Effector CD8-positive, alpha-beta T cell (primary cell): ENCODE measurements around the gene BSND.

Experiments
- DNase-seq: peaks from one replicate; lab custom pipeline; 2025; lab: John Stamatoyannopoulos, UW

The BSND gene

DNA sequence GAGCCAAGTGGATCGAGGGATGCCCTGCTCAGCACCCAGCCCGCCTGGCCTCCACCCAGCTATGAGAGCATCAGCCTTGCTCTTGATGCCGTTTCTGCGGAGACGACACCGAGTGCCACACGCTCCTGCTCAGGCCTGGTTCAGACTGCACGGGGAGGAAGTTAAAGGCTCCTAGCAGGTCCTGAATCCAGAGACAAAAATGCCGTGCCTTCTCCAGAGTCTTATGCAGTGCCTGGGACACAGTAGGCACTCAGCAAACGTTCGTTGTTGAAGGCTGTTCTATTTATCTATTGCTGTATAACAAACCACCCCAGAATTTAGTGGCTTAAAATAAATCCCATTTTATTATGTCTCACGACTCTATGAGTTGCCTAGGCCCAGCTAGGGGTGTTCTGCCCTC is 6.8 kb upstream of the BSND start:
- no peak for DNase-seq

DNA sequence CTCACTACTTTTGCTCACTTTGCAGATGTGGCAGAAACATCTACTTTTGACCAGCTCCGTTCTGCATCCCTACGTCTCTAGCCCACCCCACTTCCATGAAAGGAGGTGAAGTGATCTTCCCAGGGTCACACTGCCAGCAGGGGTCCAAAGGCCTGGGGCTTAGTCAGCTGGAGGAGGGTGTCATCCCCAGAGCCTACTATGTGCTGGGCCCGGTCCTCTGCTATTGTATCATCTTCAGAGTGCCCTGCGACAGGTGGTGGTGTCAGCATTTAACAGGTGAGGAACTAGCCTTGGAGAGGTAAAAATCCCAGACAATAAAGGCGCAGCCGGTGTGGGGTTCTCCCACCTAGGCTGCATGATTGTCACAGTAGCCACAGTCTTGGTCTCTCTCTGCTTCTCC is 5.6 kb upstream of the BSND start:
- DNase-seq, result no peak

DNA sequence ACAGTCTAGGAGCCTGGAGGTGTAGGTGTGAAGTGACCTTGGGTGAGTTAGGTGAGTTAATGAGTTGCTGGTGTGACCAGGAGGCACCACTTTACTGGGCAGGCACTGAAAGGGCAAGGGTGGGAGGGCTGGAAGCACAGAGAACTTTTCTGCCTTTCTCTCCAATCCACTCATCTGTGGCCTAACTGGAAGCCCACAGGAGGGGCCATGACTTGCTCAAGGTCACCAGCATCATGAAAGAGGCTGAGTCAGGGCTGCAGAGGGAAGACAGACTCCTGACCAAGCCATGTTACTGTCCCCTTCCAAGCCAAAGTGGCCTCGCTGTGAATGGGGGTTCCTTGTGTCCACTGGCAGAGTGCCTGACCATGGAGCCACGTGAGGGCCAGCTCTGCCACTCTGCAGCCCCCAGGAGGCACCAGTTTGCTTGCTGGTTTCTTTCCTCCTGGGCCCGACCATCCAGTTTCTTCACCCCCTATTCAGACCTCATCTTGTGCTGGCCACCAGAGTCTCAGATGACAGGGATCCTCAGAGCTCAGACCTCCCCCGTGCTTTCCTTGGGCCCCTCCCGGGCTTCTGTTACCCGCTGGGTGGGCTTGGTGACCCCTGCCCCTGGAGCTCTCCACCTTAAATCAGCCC is 4.3 kb upstream of the BSND start:
- no peak for DNase-seq

DNA sequence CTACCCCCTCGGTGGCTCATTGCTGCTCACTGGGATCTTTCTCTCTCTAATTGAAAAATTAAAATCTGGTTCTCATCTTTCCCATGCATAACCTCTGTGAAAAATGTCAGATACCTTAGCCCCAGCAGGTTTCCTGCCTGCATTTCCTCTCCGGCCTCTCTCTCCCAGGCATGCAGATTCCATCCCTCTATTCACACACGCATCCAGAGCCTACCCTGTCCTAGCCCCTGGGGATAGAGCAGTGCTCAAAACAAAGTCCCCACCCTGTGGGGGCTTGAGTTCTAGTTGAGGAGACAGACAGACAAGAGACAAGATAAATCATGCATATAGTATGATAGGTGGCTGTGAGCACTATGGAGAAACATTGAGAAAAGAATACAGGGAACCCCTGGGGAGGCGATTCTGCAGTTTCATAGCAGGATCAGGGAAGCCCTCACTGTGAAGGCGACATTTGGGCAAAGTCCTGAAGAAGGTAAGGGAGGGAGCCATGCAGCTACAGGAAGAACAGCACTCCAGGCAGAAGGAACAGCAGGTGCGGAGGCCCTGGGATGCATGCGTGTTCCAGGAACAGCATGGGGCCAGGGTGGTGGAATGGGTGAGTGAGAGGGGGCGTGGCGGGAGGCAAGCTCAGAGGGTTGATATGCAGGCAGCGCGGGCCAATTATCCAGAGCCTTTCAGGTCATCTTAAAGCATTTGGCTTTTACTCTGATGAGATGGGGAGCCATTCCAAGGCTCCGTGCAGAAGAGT is 3.5 kb upstream of the BSND start:
- DNase-seq, result no peak

DNA sequence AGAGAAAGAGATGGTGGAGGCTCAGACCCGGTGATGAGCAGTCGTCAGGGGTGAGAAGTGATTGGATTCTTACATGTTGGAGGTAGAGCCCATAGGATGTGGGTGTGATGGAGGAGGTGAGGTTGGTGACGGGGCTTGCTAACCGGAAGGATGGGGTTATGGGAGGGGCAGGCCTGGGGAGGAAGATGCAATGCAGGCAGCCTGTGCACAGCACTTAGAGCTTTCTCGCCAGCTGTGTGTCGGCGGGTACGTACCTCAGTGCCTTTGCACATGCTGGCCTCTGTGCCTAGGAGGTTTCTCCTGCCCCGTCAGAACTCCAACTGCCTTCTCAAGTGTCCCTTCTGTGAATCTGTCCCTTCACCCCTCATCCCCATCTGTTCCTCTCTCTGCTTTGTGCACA is 2.9 kb upstream of the BSND start:
- DNase-seq, result no peak

DNA sequence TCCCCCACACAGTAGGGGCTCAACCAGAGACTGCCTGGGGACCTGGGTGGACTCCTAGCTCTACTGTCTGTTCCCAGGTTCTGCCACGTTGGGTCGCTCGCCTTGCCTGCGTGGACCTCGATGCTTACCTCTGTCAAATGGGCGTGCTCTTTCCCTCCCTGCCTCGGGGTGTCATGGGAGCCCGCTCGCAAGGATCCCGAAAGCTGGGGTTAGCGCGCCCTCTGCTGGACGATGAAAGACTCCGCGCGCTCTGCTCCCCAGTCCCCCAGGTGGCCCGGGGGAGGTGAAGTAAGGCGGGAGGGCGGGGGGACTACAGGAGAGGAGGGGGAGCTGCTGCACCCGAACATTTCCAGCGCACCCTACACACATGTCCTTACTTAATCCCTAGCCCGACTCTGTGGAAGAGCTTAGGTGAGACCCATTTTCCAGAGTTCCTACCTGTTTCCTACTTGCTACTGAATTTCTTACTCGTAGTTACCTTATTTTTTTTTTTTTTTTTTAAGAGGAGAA is 2.3 kb upstream of the BSND start:
- peak; percentile 56 for DNase-seq

DNA sequence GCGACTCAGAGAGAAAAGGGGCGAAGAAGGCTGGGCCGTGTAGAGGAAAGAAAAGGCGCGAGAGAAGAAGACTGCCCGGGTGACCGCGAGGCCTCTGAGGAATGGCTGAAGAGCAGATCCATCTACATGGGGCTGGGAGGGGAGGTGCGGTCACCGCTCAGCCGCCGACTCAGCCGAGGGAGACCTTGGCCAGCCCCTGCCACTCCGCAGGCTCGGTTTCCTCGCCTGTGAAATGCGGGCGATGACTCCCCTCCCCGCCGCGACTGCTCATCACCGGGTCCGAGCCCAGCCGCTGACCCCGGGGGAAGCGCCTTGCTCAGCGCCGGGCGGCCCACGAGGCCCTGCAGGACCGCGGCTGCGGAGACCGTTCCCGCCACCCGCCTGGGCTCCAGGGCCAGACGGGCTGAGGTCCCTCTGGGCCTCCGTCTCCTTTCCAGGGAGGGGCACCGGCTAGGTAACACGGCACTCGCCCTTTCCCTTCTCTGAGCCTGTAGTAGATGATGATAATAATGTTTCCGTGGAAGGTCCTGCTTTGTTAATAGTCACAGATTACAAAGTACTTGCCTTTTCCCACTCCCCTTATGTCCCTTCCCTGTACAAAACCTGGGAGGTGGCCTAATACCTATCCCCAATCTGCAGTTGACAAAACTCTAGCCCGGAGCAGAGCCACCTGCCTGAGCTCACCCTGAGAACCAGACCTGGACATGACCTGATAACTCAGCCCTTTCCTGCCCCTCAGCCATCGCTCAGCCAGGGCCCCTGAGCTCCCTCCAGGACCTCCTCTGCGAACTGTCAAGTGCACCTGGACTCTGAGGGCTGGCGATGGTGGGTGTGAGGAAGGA is 1.6 kb upstream of the BSND start:
- no peak for DNase-seq

DNA sequence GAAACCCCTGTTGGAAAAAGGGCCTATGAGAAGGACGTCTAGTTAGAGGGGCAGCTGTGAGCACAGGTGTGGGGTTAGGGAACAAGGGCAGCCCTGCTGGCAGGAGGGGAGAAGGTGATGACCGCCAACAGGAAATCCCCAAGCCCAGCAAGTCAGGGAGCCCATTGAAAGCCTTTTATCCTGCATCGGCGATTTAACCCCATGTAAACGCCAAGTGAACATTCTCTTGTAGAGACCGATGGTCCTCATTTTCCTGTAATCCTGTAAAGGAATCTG is 1.1 kb upstream of the BSND start:
- DNase-seq, result no peak

DNA sequence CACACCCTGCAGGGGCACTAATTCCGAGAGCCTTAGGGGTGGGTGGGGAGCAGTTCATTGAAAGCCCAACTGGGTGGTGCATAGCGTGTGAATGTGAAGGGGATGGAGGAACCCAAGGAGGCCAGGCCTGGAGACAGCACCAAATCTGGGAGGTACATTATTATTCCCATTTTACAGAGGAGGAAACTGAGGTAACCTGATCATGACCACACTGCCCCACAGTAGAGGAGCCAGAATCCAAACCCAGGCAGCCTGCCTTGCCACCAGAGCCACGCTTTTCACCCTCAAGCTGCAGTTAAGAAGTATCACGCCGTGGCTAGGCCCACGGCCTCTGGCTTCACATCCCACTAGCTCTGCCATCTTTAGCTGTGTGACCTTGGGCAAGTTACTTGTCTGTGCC is 633 bp upstream of the BSND start:
- DNase-seq, result no peak

DNA sequence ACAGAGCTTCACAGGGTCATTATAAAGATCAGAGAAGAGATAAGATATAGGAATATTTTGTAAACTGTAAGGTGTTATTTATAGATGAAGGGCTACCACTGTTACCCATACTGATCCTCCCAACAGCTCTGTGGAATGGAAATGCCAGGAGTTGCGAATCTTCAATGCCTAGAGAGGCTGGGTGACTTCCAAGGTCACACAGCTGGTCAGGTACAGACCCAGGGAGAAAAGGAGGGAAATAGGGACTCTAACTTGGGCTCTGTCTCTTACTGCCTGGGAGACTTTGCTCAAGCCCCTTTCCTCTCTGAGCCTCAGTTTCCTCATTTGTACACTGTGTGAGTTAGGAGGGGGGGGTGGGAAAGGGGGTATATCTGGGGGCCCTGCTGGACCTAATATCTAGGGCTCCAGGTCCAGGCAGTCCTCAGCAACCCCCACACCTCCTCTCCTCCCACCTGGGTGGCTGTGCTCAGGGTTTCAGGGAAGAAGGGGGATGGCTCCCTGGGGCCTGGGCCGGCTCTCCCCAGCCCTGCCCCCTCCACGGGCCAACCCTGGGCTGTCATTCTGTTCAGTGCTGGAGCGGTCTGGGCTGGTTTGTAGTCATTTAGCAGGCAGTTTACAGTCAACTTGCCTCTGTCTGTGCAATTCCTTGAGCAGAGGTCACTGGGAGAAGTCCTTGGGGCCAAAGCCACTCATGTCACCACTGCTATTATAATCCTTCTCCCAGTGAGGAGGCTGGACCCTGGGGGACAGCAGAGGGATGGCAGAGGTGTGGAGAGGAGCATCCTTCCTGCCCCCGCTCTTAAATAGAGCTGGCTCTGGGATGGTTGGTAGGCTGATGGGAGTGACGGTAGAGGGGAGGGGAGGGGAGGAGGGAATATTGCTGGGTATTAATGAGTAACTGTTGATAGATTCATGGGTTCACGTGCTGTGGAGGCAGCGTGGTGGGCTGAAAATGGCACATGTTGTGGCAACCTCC is 1.7 kb downstream of the BSND start:
- no peak for DNase-seq

DNA sequence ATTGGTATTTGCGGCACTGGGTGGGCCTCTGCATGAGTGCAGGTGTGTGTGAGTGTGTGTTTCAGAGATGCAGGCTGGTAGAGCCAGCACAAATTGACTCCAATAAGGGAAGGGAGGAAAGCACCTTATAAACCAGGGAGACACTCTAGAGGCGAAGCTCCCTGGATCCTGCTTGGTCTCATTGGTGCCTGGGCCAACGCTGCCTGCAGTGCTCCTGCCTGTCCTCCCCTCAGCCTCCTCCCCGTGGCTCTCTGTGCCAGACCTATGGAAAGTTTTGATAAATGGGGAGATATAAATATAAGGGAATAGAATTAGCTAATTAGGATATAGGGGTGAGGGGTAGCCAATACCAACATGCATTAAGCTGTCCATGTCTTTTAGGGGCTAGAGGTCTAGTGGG is 2.6 kb downstream of the BSND start:
- no peak for DNase-seq

DNA sequence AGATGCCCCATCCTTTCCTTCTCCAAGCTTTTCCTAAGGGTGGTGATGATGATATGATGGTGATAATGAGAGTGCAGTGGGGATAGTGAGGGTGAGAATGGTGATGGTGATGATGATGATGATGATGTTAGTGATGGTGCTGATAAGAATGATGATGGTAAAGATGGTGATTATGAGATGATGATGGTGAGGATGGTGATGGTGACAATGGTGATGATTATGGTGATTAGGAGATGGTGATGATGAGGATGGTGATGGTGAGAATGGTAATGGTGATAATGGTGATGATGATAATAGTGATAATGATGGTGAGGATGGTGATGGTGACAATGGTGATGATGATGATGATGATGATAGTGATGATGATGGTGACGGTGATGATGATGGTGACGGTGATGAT is 4.0 kb downstream of the BSND start:
- no peak for DNase-seq

DNA sequence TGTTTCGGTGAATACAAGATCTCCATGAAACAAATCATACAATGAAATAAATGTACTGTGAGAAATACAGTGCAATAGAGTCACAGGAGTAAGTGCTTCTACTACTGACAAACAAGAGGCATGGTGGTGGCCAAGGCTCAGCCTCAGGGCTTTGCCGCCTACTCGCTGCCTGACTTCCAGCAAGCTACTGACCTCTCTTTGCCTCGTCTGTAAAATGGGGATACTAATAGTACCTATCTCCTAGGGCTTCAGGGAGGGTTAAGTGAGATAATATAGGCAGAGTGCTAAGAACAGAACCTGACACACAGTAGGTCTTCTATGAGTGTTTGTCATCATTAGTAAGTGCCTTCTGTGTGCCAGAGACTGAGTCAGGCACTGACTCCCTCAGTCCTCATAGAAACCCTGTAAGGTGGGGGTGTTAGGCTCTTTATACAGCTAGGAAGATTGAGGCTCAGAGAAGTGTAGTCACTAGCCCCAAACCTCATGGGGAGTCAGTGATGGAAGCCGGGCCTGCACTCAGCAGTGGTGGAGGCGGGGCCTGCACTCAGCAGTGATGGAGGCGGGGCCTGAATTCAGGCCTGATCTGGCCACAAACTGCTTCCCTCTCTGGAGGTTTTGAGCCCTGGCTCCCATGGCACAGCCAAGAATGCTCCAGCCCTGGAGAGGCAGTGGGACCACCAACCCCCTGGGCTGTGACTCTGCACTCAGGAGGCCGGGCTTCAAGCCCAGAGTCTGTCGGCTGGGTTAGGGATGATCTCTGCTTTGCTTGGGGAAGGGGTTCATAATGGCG is 6.8 kb downstream of the BSND start:
- DNase-seq, result no peak

DNA sequence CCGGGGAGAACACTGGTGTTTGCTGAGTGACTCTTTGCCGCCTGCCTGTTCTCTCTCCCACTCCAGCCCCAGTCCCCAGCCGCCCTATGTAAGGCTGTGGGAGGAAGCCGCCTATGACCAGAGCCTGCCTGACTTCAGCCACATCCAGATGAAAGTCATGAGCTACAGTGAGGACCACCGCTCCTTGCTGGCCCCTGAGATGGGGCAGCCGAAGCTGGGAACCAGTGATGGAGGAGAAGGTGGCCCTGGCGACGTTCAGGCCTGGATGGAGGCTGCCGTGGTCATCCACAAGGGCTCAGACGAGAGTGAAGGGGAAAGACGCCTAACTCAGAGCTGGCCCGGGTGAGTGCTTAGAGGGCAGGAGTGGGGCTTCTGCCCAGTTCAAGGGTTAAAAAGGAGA is 8.2 kb downstream of the BSND start:
- no peak for DNase-seq

DNA sequence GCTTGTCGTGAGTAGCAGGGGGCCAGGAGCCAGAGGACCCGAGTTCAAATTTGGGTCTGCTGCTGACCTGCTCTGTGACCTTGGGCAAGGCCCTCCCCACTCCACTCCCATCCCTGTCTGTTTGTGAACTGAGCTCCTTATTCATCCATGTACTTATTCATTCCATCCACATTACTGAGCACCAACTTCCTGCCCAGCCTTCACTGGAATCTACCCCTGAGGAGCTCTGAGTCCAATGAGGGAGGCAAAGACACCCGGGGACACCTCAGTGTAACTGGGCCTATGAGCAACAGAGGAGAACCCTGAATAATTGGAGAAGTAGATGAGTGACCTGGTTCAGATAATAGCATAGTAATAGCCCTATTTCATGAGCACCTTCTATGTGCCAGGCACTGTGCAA is 8.9 kb downstream of the BSND start:
- DNase-seq, result no peak

DNA sequence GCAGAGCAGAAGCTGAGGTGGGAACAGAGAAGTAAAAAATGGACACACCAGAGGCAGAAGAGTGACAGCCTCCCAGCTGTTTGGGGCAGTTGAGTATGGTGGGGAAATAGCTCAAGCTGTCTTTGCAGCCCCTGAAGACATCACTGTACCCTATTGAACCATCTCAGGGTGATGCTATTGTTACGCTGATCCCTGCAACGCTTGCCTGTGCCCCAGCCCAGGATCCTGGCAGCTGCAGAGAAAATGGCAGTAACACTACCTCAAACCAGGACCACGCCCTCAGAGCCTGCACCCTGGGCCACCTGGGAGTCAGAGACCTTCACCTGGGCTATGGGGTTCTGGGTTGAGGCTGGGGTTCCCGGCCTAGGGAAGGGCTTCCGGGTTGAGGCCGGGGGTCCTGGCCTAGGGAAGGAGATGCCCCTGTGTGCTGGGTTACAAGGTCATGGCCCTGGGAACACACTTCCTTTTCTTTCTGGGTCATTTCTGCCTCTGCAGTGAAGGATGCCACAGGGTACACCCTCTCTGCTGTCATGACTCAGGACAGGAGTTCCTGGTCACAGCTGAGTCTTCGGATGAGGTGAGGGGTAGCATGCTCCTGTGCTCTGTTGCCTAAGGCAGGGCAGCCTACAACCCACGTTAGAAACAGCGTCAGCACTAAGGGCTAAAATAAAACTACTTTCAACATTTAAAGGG is 11.6 kb downstream of the BSND start:
- no peak for DNase-seq

DNA sequence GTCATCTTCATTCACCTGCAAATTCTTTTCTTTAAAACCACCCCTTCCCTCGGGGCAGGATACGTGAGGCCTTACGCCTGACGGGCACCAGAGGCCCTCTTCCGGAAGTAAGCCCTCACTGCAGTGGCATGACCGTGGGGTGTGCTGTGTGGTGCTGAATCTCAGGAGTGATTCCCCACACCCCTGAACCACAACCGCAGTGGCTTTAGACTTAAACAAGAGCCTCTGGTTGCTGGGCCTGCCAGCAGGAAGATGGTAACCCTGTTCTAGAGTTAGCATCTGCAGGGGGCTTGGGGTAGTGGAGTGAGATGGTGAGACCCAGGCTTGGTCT is 12.1 kb downstream of the BSND start:
- DNase-seq, result no peak

DNA sequence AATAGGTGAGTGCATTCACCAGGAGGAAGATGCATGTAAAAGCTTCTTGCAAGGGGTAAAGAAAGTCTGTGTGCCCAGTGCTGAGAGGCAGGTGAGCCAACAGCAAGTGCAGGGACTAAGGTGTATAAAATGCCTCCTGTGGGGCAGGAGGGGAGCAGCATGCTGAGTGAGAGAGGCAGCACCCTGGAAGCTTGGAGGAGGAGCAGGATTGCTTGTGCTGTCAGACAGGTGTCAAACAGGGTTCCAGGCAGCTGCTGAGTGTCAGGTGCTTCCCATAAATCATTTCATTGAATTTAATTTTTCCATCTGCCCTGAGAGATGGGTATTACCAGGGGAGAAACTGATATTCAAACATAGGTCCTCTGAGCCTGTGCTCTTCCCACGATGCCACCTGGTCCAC is 13.9 kb downstream of the BSND start:
- DNase-seq, result no peak

DNA sequence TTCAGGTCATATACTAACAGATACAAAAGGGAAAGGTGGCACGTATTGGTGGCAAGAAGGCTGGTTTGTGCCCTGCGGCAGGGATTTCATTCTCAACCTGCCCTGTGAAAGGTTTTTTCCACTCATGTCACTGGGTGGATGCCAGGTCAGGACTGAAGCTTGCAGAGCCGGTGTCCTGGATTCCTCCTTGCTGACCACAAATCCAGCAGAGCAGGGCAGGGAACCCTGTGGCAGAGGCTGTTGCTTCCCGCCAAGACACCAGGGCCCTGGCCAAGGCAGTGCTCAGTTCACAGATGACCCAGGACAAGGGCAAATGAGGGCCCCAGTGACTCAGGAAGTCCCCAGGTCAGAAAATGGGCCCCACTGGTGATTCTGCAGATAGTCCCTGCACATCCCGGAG is 16.4 kb downstream of the BSND start:
- DNase-seq, result no peak

DNA sequence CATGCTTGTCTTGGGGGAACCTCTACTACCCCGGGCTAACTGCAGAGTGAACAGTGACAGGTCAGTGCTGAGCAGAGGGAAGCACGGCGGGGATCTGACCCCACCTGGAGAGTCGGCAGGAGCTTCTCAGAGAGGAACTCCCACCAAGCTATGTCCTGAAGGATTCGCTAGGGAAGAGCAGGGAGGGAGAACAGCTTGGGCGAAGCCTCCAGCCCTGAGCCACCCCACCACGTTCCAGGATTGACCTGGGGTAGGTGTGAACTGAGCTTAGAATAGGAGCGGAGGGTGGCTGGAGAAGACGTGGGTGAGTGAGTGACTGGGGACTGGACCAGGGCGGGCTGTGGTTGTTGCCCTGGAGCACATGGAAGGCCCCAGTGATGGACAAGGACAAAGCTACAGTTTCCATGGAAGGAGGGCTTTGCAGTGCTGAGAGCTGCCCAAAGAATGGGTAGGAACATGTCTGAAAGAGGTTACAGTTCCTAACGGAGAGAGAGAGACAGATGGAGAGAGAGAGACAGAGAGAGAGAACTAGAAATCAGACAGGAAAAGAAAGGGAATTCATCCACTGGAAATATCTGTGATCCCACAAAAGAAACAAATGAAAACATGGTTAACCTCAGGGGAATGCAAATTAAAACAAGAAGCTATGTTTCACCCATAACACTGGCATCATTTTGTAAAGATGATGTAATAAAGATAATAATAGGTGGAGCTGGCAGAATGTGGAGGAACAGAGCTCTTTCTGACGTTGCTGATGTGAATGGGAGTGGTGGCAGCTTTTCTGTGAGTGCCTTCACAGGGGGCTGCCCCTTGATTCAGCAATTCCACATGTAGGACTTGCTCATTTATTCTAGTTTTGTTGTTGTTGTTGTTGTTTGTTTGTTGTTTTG is 17.2 kb downstream of the BSND start:
- no peak for DNase-seq
